HG02943 (cell line): ENCODE results near the gene UAP1L1.
"Not testable (repeated sequence)": the region's sequence is repeated elsewhere in the genome, so short reads cannot be mapped to it uniquely, and the experiment has no call there.

ENCODE experiments used
- ATAC-seq: cut with Tn5 transposase; IDR thresholded peaks from one replicate; pipeline ENCODE4 v1.9.1; 2021; ENCODE audit warnings: mild to moderate bottlenecking, low read depth, moderate library complexity; ENCODE audit not compliant: unreplicated experiment

Gene UAP1L1, protein sequence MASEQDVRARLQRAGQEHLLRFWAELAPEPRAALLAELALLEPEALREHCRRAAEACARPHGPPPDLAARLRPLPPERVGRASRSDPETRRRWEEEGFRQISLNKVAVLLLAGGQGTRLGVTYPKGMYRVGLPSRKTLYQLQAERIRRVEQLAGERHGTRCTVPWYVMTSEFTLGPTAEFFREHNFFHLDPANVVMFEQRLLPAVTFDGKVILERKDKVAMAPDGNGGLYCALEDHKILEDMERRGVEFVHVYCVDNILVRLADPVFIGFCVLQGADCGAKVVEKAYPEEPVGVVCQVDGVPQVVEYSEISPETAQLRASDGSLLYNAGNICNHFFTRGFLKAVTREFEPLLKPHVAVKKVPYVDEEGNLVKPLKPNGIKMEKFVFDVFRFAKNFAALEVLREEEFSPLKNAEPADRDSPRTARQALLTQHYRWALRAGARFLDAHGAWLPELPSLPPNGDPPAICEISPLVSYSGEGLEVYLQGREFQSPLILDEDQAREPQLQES

GRCh38 chr9:137077010-137077747, at the start of gene UAP1L1:
Gene UAP1L1 (plus strand): TSS chr9:137077517. CDS start chr9:137077533, 16 bp downstream.
- ATAC-seq = no peak

GRCh38 chr9:137028263-137029057, 48.9 kb upstream of the UAP1L1 start:
- no peak for ATAC-seq

DNA sequence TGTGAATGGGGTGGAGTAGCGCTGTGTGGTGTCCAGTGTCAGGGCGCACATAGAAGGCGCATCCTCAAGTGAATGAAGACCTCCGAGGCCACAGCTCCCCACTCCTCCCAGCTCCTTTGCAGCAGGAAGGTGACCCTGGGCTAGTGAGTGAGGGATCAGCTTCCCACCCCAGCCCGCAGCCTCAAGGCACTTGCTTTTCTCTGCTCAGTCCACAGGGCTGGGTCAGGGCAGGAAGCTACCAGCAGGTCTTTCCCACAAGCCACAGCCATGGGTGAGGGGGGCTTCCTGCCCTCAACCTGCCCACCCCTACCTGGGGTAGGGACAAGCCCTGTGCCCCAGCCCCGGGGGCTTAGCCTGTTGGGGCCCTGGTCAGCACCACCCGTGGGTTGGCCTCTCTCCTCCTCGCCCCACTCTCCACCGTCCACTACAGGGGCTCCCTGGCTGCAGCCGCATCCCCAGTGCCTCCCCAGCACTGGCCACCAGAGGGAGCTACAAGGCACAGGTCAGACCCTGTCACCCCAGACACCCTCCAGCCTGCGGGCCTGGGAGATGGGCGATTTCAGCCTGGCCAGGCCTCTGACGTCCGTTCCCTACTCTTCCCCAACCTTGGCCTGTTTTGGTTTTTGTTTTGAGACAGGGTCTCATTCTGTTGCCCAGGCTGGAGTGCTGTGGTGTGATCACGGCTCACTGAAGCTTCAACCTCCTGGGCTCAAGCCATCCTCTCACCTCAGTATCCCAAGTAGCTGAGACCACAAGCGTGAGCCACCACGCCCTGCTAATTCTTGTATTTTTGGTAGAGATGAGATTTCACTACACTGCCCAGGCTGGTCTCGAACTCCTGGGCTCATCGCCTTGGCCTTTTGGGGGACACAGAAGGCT, 48.0 kb upstream of the UAP1L1 start:
- no peak for ATAC-seq

GRCh38 chr9:137030006-137030405, 47.3 kb upstream of the UAP1L1 start:
- no peak for ATAC-seq

GRCh38 chr9:137030538-137031527, 46.5 kb upstream of the UAP1L1 start:
- ATAC-seq = no peak

- ATAC-seq = no peak
These were observed 45.2 kb upstream of the UAP1L1 start, which contains the start of gene FUT7 for GRCh38 chr9:137031904-137032640. Gene FUT7 (minus strand): TSS chr9:137032088. CDS start chr9:137031991, 97 bp downstream.

DNA sequence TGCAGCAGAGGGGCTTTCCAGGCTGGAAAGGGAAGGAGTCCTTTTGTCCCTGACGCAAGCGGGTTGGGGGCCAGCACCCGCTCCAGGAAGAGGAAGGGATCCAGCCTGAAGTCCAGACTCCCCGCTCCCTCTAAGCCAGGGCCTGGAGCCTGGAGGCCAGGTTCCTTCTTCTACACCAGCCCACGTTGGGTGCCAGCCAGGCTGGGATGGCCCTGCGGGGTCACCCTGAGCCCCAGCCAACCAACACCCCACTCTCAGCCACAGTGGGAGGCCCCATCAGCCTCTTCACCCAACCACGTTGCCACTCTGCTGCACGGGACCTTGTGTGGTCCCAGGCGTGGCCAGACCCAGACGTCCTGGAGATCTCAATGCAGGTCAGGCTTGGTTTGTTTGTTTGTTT, 44.5 kb upstream of the UAP1L1 start:
- ATAC-seq = no peak

GRCh38 chr9:137033481-137033880, 43.8 kb upstream of the UAP1L1 start:
- not testable (repeated sequence) for ATAC-seq

GRCh38 chr9:137034039-137034708, 43.1 kb upstream of the UAP1L1 start:
- ATAC-seq = no peak

- ATAC-seq = peak; percentile 56
These were observed 42.4 kb upstream of the UAP1L1 start for GRCh38 chr9:137034709-137035506.

- ATAC-seq = no peak
These were observed 41.8 kb upstream of the UAP1L1 start for GRCh38 chr9:137035507-137035834.

- no peak for ATAC-seq
These were observed 41.4 kb upstream of the UAP1L1 start for GRCh38 chr9:137035937-137036336.

DNA sequence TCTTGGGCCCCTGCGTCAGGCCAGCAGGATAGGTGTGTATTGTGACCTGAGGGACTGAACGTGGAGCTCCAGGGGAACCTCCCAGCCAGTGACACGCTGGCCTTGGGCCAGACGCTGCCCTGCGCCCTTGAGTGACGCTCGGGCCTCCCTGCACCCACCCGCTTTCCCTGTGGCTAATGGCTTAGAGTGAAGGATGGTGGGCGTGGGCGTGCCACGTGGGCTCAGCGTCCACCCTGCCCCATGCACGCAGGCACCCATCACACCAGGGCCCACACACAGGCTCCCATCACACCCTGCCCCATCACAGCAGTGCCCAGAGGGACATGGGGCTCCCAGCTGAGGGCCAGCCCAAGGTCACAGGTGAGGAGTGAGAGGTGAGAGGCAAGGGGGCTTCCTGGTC, 40.3 kb upstream of the UAP1L1 start:
- ATAC-seq = no peak

- ATAC-seq = no peak
These were observed 39.8 kb upstream of the UAP1L1 start for GRCh38 chr9:137037483-137037882.

GRCh38 chr9:137038916-137039315, 38.4 kb upstream of the UAP1L1 start:
- ATAC-seq = no peak

- no peak for ATAC-seq
These were observed 37.5 kb upstream of the UAP1L1 start for GRCh38 chr9:137039611-137040366.
